Naive thymus-derived CD8-positive, alpha-beta T cell (primary cell): ENCODE data around the gene KCNIP3. TPM values are rescaled to one million over a fixed set of nuclear protein-coding genes. Genes with fewer than 3 reads are reported as not detected.
"Not testable (repeated sequence)": the region's sequence is repeated elsewhere in the genome, so short reads cannot be mapped to it uniquely, and the experiment has no call there.

Source experiments
- ATAC-seq, 2 donors: fragments of 150-1000 bp; cut with Tn5 transposase in 1 of 2; sonication (Bioruptor Pico), chemical (Tn5 transposase) in 1 of 2; 1 replicate in 1 of 2; 2 replicates in 1 of 2; pipeline ENCODE4 v1.10.0; 2021; ENCODE audit warnings: mild to moderate bottlenecking in 2 of 2, moderate library complexity in 2 of 2
- POLR2A ChIA-PET: fragments of 350-600 bp; sonication (Branson Sonifier 250); formaldehyde crosslinking; loops from one replicate; lab custom pipeline; 2021; ENCODE audit warnings: antibody characterized with exemption; lab: Charles Lee
- DNase-seq, 10 donors: peaks; one replicate each; pipeline versions ENCODE4 v3.0.0 to v3.0.0-alpha.2; 2020 to 2022
- H3K27ac Mint-ChIP-seq, 10 donors: one replicate each; pipeline ENCODE4 v1.8.0; 2020 to 2022; ENCODE audit warnings: mild to moderate bottlenecking in 10 of 10, mixed read lengths in 10 of 10, moderate library complexity in 4 of 10, inconsistent platforms in 1 of 10
- H3K27me3 Mint-ChIP-seq, 5 donors: one replicate each; pipeline ENCODE4 v1.8.0; 2021 to 2022; ENCODE audit warnings: mixed read lengths in 5 of 5
- H3K36me3 Mint-ChIP-seq, 3 donors: one replicate each; pipeline ENCODE4 v1.8.0; 2020 to 2022; ENCODE audit warnings: mixed read lengths in 3 of 3, mild to moderate bottlenecking in 2 of 3, inconsistent platforms in 1 of 3
- H3K4me1 Mint-ChIP-seq, 4 donors: one replicate each; pipeline ENCODE4 v1.8.0; 2021 to 2022; ENCODE audit warnings: mixed read lengths in 4 of 4
- H3K4me3 Mint-ChIP-seq, 10 donors: one replicate each; pipeline ENCODE4 v1.8.0; 2020 to 2022; ENCODE audit warnings: mild to moderate bottlenecking in 10 of 10, mixed read lengths in 10 of 10, moderate library complexity in 6 of 10, inconsistent platforms in 1 of 10
- H3K9me3 Mint-ChIP-seq, 9 donors: one replicate each; pipeline ENCODE4 v1.8.0; 2020 to 2022; ENCODE audit warnings: mixed read lengths in 9 of 9, mild to moderate bottlenecking in 3 of 9, inconsistent platforms in 1 of 9, moderate library complexity in 1 of 9
- polyA plus RNA-seq, 3 donors: library from polyadenylated mRNA; unstranded; fragments of 300-500 nt; fragmentation: Illumina TruSeq; gene quantifications; one replicate each; pipeline ENCODE4 v1.2.3, GENCODE V29; 2021
- total RNA-seq, 8 experiments: library from RNA in 2 of 8; stranded (reverse) in 2 of 8; gene quantifications; one replicate each; pipeline ENCODE4 v1.2.3 and lab custom pipeline; 2021 to 2026

Gene KCNIP3
- total and polyA plus RNA-seq, 5 experiments from 2014 or later: not detected

DNA sequence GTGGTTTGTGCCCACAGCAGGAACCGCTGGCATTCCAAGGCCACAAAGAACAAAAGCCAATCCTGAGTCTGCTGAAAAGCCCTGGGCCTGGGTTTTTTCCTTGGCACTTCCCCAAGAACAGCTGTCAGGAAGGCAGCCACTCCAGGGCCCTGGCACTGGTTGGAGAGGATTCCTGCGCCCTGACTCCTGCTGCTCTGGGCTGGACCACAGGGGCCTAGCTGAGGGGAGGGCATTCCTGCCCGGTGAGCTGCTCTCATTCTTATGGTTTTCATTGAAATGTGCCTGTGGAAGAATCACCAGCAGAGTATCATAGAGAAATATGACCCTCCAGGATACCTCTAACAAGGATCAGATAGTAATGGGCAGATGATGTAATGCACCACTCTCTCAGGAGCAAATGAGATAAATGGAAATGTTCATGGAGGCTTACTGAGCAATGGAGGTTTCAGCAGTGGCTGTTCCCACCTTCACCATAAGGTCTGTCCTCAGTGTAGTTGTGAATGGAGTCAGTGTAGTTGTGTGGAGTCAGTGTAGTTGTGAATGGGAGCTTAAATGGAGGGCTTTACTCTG lies 137.4 kb downstream of the KCNIP3 start:
- H3K9me3 Mint-ChIP-seq, H3K36me3 Mint-ChIP-seq, DNase-seq, H3K4me3 Mint-ChIP-seq, H3K27ac Mint-ChIP-seq, H3K4me1 Mint-ChIP-seq, POLR2A ChIA-PET, ATAC-seq: not testable (repeated sequence)
- peaks cover 0 to 10% (median 4%) of the 10 kb centered on the region in 5 donors for H3K27me3 Mint-ChIP-seq

DNA sequence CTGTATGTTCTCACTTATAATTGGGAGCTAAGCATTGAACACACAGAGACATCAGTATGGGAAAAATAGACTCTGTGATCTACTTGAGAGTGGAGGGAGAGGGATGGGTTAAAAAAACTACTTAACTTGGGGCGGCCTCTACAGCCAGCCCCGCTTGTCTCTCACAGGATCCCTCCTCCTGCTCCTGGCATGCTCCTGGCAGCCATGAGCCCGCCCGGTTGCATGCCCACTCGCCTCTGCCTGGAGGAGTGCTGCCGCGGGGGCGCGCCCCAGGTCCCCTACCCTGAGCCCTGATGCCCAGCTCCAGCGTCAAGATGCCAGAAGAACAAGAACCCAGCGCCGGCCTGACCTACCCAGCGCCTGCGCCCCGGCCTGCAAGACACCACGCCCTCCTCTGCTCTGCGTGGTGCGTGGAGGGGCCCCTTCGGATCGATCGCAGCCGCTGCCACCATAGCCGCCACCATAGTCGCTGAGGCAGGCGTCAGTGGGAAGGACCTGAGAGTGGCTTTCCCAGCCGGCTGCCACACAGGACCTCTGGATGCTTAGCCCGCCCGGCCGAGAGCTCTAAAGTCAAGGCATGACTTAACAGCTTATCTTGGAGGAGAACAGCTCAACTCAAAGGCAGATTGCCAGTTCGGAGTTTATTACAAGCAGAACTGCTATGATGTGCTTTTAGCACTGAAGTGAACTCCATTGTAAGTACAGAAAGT lies 138.2 kb downstream of the KCNIP3 start:
- ATAC-seq, H3K9me3 Mint-ChIP-seq, H3K4me1 Mint-ChIP-seq, H3K4me3 Mint-ChIP-seq, POLR2A ChIA-PET, H3K36me3 Mint-ChIP-seq, DNase-seq, H3K27ac Mint-ChIP-seq: not testable (repeated sequence)
- peaks cover 0 to 10% (median 4%) of the 10 kb centered on the region in 5 donors for H3K27me3 Mint-ChIP-seq

Other genes with a start within 250 kb of the KCNIP3 start
- gene MRPS5, start 175.5 kb upstream of the KCNIP3 start, total RNA-seq: 10 to 100 TPM; 59.0 to 66.0 TPM
- 10 to 100 TPM; 37.2 to 54.6 (median 43.0) TPM for gene MRPS5, start 175.5 kb upstream of the KCNIP3 start, polyA plus RNA-seq
- gene ZNF514, start 137.5 kb upstream of the KCNIP3 start, total RNA-seq: 10 to 100 TPM; 42.3 to 43.9 TPM
- gene ZNF514, start 137.5 kb upstream of the KCNIP3 start, polyA plus RNA-seq: 10 to 100 TPM; 10.0 to 11.2 (median 10.3) TPM
- gene ZNF2, start 131.5 kb upstream of the KCNIP3 start, total RNA-seq: 1 to 10 TPM; 4.0 to 4.7 TPM
- gene ZNF2, start 131.5 kb upstream of the KCNIP3 start, polyA plus RNA-seq: 1 to 10 TPM; 2.5 to 4.2 (median 3.6) TPM
- gene ZNF892, start 89.8 kb upstream of the KCNIP3 start, total RNA-seq: 1 to 10 TPM; 3.0 to 4.0 TPM
- gene ZNF892, start 89.8 kb upstream of the KCNIP3 start, polyA plus RNA-seq: 1 to 10 TPM in 1 of 3 donors, under 1 TPM in 2; 0.65 to 1.7 (median 0.88) TPM
- gene PROM2, start 22.9 kb upstream of the KCNIP3 start, total RNA-seq: under 1 TPM; 0.88 to 0.91 TPM
- not detected for gene PROM2, start 22.9 kb upstream of the KCNIP3 start, polyA plus RNA-seq
- gene FAHD2A, start 105.4 kb downstream of the KCNIP3 start, total RNA-seq: 10 to 100 TPM; 30.8 to 35.2 TPM
- gene FAHD2A, start 105.4 kb downstream of the KCNIP3 start, polyA plus RNA-seq: 10 to 100 TPM; 19.3 to 21.5 (median 20.6) TPM
- not detected for gene TRIM43B, start 187.4 kb downstream of the KCNIP3 start, total RNA-seq
- gene TRIM43B, start 187.4 kb downstream of the KCNIP3 start, polyA plus RNA-seq: not detected